Measurements from ENCODE around the gene TBX1. TPM values are rescaled to one million over a fixed set of nuclear protein-coding genes. Genes with fewer than 3 reads are reported as not detected.

The TBX1 gene
- total RNA-seq, 1 donor from 2014 or later = not detected

DNA sequence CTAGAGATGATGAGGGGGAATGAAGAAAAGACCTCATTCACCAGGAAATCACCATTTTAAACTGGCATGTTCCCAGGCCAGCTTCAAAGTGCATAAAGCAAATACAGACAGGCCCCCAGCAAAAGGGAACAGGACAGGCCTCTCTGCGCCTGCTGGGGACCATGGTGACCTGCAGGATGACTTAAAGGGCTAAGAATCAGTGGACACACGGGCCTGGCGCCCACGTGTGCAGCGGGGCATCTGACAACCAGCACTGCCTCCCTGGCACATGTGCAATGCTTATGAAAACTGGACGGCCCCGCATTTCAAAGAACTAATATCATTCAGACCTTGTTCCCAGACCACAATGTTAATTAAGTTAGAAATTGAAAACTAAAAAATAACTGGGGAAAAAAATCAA lies 35.6 kb downstream of the TBX1 start:
- peaks cover 0 to 15% of the 10 kb centered on the region in 2 donors for H3K9me3 ChIP-seq
- H3K27ac ChIP-seq = no peak overlapping the region
- peaks cover 0 to 4% of the 10 kb centered on the region in 2 donors for H3K36me3 ChIP-seq
- H3K27me3 ChIP-seq = no peaks in the 10 kb centered on the region
- intact Hi-C loops (cut with DNase I) = no loop called here
- TF ChIP-seq, protein P1, sequence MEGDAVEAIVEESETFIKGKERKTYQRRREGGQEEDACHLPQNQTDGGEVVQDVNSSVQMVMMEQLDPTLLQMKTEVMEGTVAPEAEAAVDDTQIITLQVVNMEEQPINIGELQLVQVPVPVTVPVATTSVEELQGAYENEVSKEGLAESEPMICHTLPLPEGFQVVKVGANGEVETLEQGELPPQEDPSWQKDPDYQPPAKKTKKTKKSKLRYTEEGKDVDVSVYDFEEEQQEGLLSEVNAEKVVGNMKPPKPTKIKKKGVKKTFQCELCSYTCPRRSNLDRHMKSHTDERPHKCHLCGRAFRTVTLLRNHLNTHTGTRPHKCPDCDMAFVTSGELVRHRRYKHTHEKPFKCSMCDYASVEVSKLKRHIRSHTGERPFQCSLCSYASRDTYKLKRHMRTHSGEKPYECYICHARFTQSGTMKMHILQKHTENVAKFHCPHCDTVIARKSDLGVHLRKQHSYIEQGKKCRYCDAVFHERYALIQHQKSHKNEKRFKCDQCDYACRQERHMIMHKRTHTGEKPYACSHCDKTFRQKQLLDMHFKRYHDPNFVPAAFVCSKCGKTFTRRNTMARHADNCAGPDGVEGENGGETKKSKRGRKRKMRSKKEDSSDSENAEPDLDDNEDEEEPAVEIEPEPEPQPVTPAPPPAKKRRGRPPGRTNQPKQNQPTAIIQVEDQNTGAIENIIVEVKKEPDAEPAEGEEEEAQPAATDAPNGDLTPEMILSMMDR (IDR thresholded peaks at IDR 0.05) = no peak
- H3K4me1 ChIP-seq = no peaks in the 10 kb centered on the region
- no peak overlapping the region for H3K4me3 ChIP-seq
- DNase-seq (ENCODE audit: low spot score in 2 of 2) = no peak

DNA sequence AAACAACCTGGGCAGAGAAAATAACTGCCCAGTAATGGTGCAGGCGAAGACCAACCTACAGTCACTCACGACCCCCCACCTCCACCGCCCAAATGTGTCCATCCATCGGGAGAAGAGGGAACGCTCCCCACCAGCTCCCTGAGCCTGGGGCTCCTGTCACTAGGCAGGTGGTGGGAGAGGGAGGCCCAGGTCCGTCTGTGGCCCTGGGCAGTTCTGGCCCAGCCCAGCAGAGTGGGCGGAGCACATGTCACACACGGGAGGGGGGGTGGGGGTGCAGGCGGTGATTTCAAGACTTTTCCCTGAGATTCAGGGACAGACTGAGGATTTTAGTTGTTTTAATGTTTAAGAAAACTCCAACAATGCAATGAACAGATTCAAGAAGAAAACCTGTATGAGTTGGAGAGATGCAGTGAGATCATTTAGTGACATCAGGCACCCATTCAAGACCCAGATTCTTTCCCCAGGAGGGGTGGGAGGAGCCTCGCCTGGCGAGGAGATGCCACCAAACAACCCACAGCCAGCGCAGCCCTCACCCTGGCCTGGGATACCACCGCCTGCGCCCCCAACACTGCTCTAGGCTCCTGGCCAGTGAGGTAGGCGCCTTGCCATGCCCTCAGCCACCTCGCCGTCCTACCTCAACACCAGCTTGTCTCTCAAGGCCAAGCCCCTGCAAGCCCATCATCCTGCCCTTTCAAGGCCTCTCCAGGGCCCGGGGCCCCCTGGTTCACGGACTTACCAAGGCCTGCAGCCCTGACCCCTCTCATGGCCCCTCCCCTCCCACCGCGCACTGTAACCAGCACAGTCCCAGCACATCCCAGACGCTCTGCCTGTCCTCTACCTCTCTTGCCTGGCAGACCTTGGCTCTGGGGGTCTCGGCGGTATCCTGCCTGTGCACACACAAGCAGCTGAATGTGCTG lies 36.8 kb downstream of the TBX1 start:
- H3K4me1 ChIP-seq = no peaks in the 10 kb centered on the region
- H3K27me3 ChIP-seq = no peaks in the 10 kb centered on the region
- peaks cover 0 to 7% of the 10 kb centered on the region in 2 donors for H3K9me3 ChIP-seq
- intact Hi-C loops (cut with DNase I) = no loop called here
- TF ChIP-seq, protein P1 (IDR thresholded peaks at IDR 0.05) = no peak
- peaks cover 0 to 4% of the 10 kb centered on the region in 2 donors for H3K36me3 ChIP-seq
- DNase-seq (ENCODE audit: low spot score in 2 of 2) = no peak
- H3K27ac ChIP-seq = no peak overlapping the region
- no peak overlapping the region for H3K4me3 ChIP-seq

DNA sequence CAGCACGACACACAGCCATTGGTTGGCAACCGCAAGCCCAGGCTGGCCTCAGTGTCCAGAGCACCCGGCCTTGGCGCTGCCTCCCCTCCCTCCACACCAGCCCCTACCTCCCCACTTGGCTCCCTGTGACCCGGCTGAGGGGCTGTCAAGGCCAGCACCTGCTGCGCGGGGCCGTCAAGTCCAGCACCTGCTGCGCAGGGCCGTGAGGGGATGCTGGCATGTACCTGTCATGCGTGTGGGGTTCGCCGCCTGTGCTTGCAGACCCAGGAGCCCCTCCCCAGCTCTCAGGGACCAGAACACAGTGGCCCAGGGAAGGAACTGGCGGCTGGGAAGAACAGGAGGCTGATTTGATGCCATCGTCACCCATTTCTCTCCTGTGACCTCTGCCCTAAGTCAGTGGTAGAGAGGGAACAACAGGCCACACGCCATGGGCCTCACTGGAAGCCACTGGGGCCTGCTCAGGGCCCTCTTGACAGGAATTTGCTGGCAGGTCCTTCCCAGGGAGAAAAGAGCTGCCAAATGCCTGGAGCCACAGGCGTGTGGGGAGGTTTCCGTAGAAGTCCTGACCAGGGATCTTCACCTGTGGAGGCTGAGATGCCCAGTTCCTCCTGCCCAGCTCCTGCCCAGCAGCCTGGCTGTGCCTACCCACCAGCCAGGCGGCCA lies 37.6 kb downstream of the TBX1 start:
- Histone ChIP-seq H3K9me3 (no peaks in the 10 kb centered on the region), H3K36me3 (no peaks in the 10 kb centered on the region), H3K27me3 (no peaks in the 10 kb centered on the region), H3K27ac (no peak overlapping the region), H3K4me3 (no peak overlapping the region), H3K4me1 (no peaks in the 10 kb centered on the region)
- TF ChIP-seq, protein P1 (IDR thresholded peaks at IDR 0.05) = no peak
- intact Hi-C loops (cut with DNase I) = no loop called here
- DNase-seq (ENCODE audit: low spot score in 2 of 2) = no peak

DNA sequence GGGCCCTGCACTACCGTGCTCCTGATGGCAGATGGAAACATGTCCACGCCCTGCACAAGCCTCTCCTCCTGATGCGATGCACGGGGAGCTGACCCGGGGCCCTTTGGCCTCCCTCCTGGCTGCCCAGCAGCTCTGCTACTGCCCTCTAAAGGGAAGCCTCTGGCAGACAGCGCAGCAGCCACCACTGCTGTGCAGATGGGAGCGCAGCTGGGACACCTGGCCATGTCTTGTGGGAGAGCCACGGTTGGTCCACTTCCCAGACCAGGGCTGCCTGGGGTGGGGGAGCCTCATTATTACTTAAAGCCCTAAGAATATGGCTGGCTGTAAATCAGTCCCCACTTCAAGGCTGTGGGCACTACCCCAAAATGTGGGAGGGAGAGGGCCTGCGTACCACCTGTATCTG lies 38.3 kb downstream of the TBX1 start:
- TF ChIP-seq, protein P1 (IDR thresholded peaks at IDR 0.05) = no peak
- Histone ChIP-seq H3K27ac (no peak overlapping the region), H3K4me3 (no peak overlapping the region), H3K36me3 (no peaks in the 10 kb centered on the region), H3K9me3 (no peaks in the 10 kb centered on the region), H3K27me3 (no peaks in the 10 kb centered on the region), H3K4me1 (no peaks in the 10 kb centered on the region)
- intact Hi-C loops (cut with DNase I) = no loop called here
- no peak for DNase-seq (ENCODE audit: low spot score in 2 of 2)

DNA sequence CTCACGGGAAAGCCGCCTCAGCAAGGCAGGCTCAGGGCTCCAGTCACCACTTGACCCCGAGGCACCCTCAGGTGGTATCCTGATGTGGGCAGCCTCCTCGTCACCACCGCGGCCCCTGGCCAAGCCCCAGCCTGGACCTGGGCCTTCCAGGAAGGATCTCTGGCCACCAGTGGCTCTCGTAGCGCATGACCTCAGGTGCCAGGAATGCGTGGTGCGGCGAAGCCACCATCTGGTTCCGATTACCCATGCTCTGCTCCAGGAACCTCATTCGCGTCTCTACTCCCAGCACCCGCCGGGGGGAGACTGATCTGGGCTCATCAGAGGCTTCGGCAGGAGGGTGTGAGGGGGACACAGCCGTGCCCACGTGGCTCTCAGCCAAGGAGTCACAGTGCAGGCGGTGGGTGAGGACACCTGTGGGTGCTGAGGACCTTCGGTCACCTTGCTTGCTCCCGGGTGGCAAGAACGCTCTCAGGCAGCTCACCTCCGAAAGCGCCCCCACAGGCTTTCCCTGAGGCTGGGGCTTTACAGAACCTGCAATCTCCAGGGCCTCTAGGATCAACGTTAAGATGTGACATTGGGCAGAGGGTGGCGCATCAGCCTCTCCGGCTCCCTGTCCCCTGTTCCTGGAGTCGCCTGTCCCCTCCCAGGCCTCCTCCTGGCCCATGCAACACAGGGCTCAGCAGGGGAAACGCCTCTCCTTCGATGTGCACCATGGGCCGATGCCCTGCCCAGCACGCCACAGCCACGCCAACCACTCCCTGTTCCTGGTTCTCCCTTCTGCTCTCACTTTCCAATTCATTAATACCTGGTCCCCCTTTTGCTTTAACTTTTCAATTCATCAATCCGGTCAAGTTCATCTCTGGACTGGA lies 39.0 kb downstream of the TBX1 start:
- H3K27ac ChIP-seq = no peak overlapping the region

More for the DNA sequence above, 39.0 kb downstream of the TBX1 start:
- Histone ChIP-seq H3K27me3 (no peaks in the 10 kb centered on the region), H3K36me3 (no peaks in the 10 kb centered on the region), H3K9me3 (no peaks in the 10 kb centered on the region), H3K4me3 (no peak overlapping the region), H3K4me1 (no peaks in the 10 kb centered on the region)
- intact Hi-C loops (cut with DNase I) = no loop called here
- peak; percentile 36 to 81 for DNase-seq (ENCODE audit: low spot score in 2 of 2)
- TF ChIP-seq, protein P1 (IDR thresholded peaks at IDR 0.05) = no peak
